GM08714 (cell line): Measurements from ENCODE around the gene EMB.
"Not testable (repeated sequence)": the region's sequence is repeated elsewhere in the genome, so short reads cannot be mapped to it uniquely, and the experiment has no call there.

Experiments
- H3K4me3 ChIP-seq: fragments of 200-500 bp; sonication (Bioruptor generic); 2 replicates; pipeline ENCODE4 v1.5.1; 2014; ENCODE audit warnings: mild to moderate bottlenecking, low read length, inconsistent platforms
- ZNF274 ChIP-seq: IDR thresholded peaks from 2 replicates; pipeline ENCODE4 v1.6.1; 2012; ENCODE audit warnings: mild to moderate bottlenecking, low read depth, low read length

The EMB gene

GRCh38 chr5:50439221-50439620 is 1.9 kb downstream of the EMB start:
- no peak overlapping the region for H3K4me3 ChIP-seq
- no peak for TF ChIP-seq ZNF274

GRCh38 chr5:50438060-50438459 is 3.0 kb downstream of the EMB start:
- H3K4me3 ChIP-seq = not testable (repeated sequence)

GRCh38 chr5:50435168-50435567 is 5.9 kb downstream of the EMB start:
- no peak for TF ChIP-seq ZNF274
- no peak overlapping the region for H3K4me3 ChIP-seq

GRCh38 chr5:50431133-50431904 is 9.8 kb downstream of the EMB start:
- not testable (repeated sequence) for H3K4me3 ChIP-seq

GRCh38 chr5:50423100-50423799 is 17.8 kb downstream of the EMB start:
- H3K4me3 ChIP-seq = not testable (repeated sequence)

GRCh38 chr5:50421184-50421950 is 19.7 kb downstream of the EMB start:
- not testable (repeated sequence) for H3K4me3 ChIP-seq

- no peak for TF ChIP-seq ZNF274
Observed at GRCh38 chr5:50420343-50420935, 20.6 kb downstream of the EMB start.

GRCh38 chr5:50419656-50420055 is 21.4 kb downstream of the EMB start:
- not testable (repeated sequence) for H3K4me3 ChIP-seq

More at GRCh38 chr5:50420343-50420935, 20.6 kb downstream of the EMB start:
- no peak overlapping the region for H3K4me3 ChIP-seq

GRCh38 chr5:50416637-50417036 is 24.5 kb downstream of the EMB start:
- H3K4me3 ChIP-seq = not testable (repeated sequence)

GRCh38 chr5:50415912-50416311 is 25.2 kb downstream of the EMB start:
- TF ChIP-seq ZNF274 = no peak
- no peak overlapping the region for H3K4me3 ChIP-seq

GRCh38 chr5:50410932-50411331 is 30.2 kb downstream of the EMB start:
- not testable (repeated sequence) for H3K4me3 ChIP-seq

GRCh38 chr5:50406877-50407276 is 34.2 kb downstream of the EMB start:
- no peak overlapping the region for H3K4me3 ChIP-seq
- TF ChIP-seq ZNF274 = no peak

- no peak overlapping the region for H3K4me3 ChIP-seq
- no peak for TF ChIP-seq ZNF274
Observed at GRCh38 chr5:50401336-50401735, 39.8 kb downstream of the EMB start.

- H3K4me3 ChIP-seq = not testable (repeated sequence)
Observed at GRCh38 chr5:50393925-50394609, 47.0 kb downstream of the EMB start.

GRCh38 chr5:50392289-50392688 is 48.8 kb downstream of the EMB start:
- H3K4me3 ChIP-seq = not testable (repeated sequence)

- H3K4me3 ChIP-seq = not testable (repeated sequence)
Observed at GRCh38 chr5:50384381-50384780, 56.7 kb downstream of the EMB start.

GRCh38 chr5:50376696-50377095 is 64.4 kb downstream of the EMB start:
- not testable (repeated sequence) for H3K4me3 ChIP-seq

- H3K4me3 ChIP-seq = not testable (repeated sequence)
Observed at GRCh38 chr5:50369287-50370033, 71.6 kb downstream of the EMB start.
